Colon (tissue), 2 donors: Measurements from ENCODE around the gene PLA2G4E.

Experiments
- FAIRE-seq: peaks from 2 replicates; lab custom pipeline; 2012; peaks lifted over from hg19 to GRCh38; lab: Jason Lieb, UNC
- donor health status: control.
- donor health status: control.

PLA2G4E gene

GRCh38 chr15:42020713-42021273 is at the start of gene PLA2G4E:
TSS of gene PLA2G4E (minus strand) at chr15:42021042. CDS start at chr15:42021030, 12 bp downstream.
- FAIRE-seq: no peak

GRCh38 chr15:42070279-42070975 is 49.6 kb upstream of the PLA2G4E start:
- no peak for FAIRE-seq

- no peak for FAIRE-seq
Measured at GRCh38 chr15:42069496-42070278, 48.8 kb upstream of the PLA2G4E start.

GRCh38 chr15:42069025-42069424 is 48.2 kb upstream of the PLA2G4E start:
- no peak for FAIRE-seq

- no peak for FAIRE-seq
Measured at GRCh38 chr15:42068601-42069000, 47.8 kb upstream of the PLA2G4E start.

GRCh38 chr15:42066764-42067415 is 46.0 kb upstream of the PLA2G4E start:
- FAIRE-seq: no peak

- FAIRE-seq: no peak
Measured at GRCh38 chr15:42065468-42065867, 44.6 kb upstream of the PLA2G4E start.

GRCh38 chr15:42065033-42065432 is 44.2 kb upstream of the PLA2G4E start:
- FAIRE-seq: no peak

GRCh38 chr15:42064271-42064670 is 43.4 kb upstream of the PLA2G4E start:
- no peak for FAIRE-seq

- FAIRE-seq: no peak
Measured at GRCh38 chr15:42063122-42063848, 42.4 kb upstream of the PLA2G4E start.

GRCh38 chr15:42062284-42062806 is 41.5 kb upstream of the PLA2G4E start:
- FAIRE-seq: no peak

GRCh38 chr15:42060797-42061196 is 40.0 kb upstream of the PLA2G4E start:
- no peak for FAIRE-seq

- FAIRE-seq: no peak
Measured at GRCh38 chr15:42060477-42060763, 39.6 kb upstream of the PLA2G4E start.

- no peak for FAIRE-seq
Measured at GRCh38 chr15:42059661-42060476, 39.0 kb upstream of the PLA2G4E start.

GRCh38 chr15:42058791-42059190 is 37.9 kb upstream of the PLA2G4E start:
- no peak for FAIRE-seq

- FAIRE-seq: no peak
Measured at GRCh38 chr15:42057799-42058646, 37.2 kb upstream of the PLA2G4E start.

GRCh38 chr15:42056934-42057798 is 36.3 kb upstream of the PLA2G4E start:
- FAIRE-seq: no peak

- FAIRE-seq: no peak
Measured at GRCh38 chr15:42053914-42054313, 33.1 kb upstream of the PLA2G4E start.

GRCh38 chr15:42053010-42053409 is 32.2 kb upstream of the PLA2G4E start:
- no peak for FAIRE-seq
